NCI-H1105 treated with DMSO at 0.1 percent for 48 hours (cell line): ENCODE data around the gene MYCBPAP.
"Not testable (repeated sequence)": the region's sequence is repeated elsewhere in the genome, so short reads cannot be mapped to it uniquely, and the experiment has no call there.

Experiments
- DNase-seq: peaks from one replicate; lab custom pipeline; 2025; lab: John Stamatoyannopoulos, UW

Gene MYCBPAP

DNA sequence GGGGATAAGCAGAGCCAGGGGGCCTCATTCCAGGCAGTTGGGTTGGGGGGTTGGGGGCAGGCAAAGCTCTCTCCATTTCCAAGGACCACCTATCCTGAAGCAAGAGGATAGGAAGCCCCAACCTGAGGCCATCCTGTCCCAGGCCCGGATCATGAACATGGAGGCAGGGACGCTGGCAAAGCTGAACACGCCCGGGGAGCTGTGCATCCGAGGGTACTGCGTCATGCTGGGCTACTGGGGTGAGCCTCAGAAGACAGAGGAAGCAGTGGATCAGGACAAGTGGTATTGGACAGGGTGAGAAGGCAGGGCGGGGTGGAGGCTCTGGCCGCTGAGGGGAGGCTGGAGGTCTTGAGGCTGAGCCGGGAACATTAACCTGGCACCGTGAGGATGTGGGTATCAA is 36.0 kb upstream of the MYCBPAP start:
- DNase-seq: no peak

- not testable (repeated sequence) for DNase-seq
These were observed 35.5 kb upstream of the MYCBPAP start for GRCh38 chr17:50472761-50473161.

GRCh38 chr17:50473901-50474300 is 34.3 kb upstream of the MYCBPAP start:
- DNase-seq: no peak

DNA sequence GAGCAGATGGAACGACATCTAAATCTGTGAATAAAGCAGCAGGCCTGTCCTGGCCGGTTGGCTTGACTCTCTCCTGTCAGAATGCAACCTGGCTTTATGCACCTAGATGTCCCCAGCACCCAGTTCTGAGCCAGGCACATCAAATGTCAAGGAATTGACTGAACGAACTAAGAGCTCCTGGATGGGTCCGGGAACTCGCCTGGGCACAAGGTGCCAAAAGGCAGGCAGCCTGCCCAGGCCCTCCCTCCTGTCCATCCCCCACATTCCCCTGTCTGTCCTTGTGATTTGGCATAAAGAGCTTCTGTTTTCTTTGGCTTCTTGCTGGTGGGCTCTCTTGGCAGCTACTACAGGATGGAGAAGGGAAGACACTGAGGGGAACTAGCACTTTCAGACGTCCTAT is 33.7 kb upstream of the MYCBPAP start:
- no peak for DNase-seq

- no peak for DNase-seq
These were observed 32.9 kb upstream of the MYCBPAP start for GRCh38 chr17:50475362-50475761.

DNA sequence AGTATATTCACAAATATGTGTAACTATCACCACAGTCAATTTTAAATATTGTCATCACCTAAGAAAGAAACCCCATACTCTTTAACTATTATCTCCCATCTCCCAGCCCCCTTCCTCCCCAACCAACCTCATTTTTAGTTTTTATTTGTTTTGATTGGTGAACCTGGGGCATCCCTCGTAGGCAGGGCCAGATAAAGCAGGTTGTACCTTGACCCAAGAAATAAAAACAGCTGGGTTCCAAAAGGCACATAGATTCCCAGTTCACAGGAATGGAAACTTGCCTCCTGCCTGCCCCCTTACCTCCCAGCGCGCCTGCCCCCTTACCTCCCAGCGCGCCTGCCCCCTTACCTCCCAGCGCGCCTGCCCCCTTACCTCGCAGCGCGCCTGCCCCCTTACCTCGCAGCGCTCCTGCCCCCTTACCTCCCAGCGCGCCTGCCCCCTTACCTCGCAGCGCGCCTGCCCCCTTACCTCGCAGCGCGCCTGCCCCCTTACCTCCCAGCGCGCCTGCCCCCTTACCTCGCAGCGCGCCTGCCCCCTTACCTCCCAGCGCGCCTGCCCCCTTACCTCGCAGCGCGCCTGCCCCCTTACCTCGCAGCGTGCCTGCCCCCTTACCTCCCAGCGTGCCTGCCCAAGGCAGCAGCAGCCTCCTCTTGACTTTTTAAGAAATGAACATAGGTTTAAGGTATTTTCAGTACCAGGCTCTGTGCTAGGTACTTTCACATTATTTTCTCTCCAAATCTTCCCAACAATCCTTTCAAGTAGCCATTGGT is 32.3 kb upstream of the MYCBPAP start:
- DNase-seq: not testable (repeated sequence)

GRCh38 chr17:50476545-50477315 is 31.5 kb upstream of the MYCBPAP start:
- no peak for DNase-seq

GRCh38 chr17:50477976-50478375 is 30.3 kb upstream of the MYCBPAP start:
- DNase-seq: no peak

GRCh38 chr17:50478391-50479381 is 29.6 kb upstream of the MYCBPAP start, which contains the start of gene RSAD1:
Gene RSAD1 (plus strand): TSS chr17:50478860. CDS start chr17:50478885, 25 bp downstream.
- DNase-seq: peak; percentile 85

- peak; percentile 76 for DNase-seq
These were observed 28.6 kb upstream of the MYCBPAP start for GRCh38 chr17:50479522-50480141.

GRCh38 chr17:50480142-50480764 is 28.0 kb upstream of the MYCBPAP start:
- DNase-seq: no peak

GRCh38 chr17:50480854-50481490 is 27.3 kb upstream of the MYCBPAP start:
- no peak for DNase-seq

DNA sequence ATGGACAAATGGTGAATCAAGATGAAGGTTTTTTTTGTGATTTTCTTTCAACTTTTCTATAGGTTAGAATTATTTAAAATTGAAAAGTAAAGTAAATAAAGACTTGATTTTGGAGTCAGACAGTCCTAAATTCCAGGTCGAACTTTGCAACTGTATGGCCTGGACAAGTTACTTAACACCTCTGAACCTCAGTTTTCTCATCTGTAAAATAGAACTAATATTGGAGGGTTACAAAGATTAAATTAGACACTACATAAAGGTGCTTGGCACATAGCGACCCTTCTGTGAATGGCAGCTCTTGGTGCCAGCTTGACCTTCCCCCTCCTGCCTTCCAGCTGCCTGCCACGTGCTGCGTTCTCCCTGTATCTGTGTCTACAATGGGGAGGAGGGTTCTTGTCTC is 26.6 kb upstream of the MYCBPAP start:
- no peak for DNase-seq

DNA sequence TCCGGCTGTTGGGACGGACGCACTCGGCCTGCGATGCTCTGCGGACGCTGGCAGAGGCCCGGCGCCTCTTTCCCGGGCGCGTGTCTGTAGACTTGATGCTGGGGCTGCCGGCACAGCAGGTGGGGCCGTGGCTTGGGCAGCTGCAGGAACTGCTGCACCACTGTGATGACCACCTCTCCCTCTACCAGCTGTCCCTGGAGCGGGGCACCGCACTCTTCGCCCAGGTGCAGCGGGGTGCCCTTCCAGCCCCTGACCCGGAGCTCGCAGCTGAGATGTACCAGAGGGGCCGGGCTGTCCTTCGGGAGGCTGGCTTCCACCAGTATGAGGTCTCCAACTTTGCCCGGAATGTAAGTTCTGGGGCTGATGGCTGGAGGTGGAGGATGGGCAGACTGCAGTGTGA is 26.1 kb upstream of the MYCBPAP start:
- DNase-seq: no peak

GRCh38 chr17:50482516-50482915 is 25.7 kb upstream of the MYCBPAP start:
- peak; percentile 70 for DNase-seq

DNA sequence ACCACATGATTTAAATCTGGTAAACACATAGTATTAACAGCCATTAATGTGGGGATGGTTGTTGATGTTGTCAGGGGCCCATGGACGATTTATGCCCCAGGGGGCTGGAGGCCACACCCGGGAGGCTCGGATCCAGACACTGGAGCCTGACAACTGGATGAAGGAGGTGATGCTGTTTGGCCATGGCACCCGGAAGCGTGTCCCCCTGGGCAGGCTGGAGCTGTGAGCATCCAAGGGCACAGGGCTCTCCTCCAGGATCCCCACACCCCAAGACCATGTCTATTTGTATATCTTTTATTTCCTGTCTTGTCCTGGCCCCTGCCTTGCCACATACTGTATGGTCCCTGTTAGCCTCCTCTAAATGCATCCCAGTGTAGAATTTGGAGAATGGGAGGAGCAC is 25.0 kb upstream of the MYCBPAP start:
- no peak for DNase-seq

GRCh38 chr17:50484386-50485155 is 23.7 kb upstream of the MYCBPAP start:
- no peak for DNase-seq

GRCh38 chr17:50487213-50488096 is 20.8 kb upstream of the MYCBPAP start:
- DNase-seq: peak; percentile 2

- no peak for DNase-seq
These were observed 19.4 kb upstream of the MYCBPAP start for GRCh38 chr17:50488880-50489279.
